Nephron (organoid): ENCODE measurements around the gene TLE1.

Experiments
- H3K27ac Mint-ChIP-seq, 3 experiments: 2 replicates each; pipeline ENCODE4 v1.8.0; 2020; ENCODE audit warnings: mixed read lengths in 3 of 3, mild to moderate bottlenecking in 2 of 3, moderate library complexity in 1 of 3
- H3K27me3 Mint-ChIP-seq: 2 replicates; pipeline ENCODE4 v1.8.0; 2021; ENCODE audit warnings: low read depth, mild to moderate bottlenecking, moderate library complexity, mixed read lengths
- H3K36me3 Mint-ChIP-seq: 2 replicates; pipeline ENCODE4 v1.8.0; 2020; ENCODE audit warnings: low read depth, mixed read lengths
- H3K4me1 Mint-ChIP-seq: 2 replicates; pipeline ENCODE4 v1.8.0; 2020; ENCODE audit warnings: mixed read lengths
- H3K4me3 Mint-ChIP-seq, 3 experiments: 2 replicates each; pipeline ENCODE4 v1.8.0; 2020; ENCODE audit warnings: mild to moderate bottlenecking in 3 of 3, mixed read lengths in 3 of 3, moderate library complexity in 2 of 3
- H3K9me3 Mint-ChIP-seq: 2 replicates; pipeline ENCODE4 v1.8.0; 2020; ENCODE audit warnings: mixed read lengths
- TF ChIP-seq, protein P1 (sequence below), 3 experiments: fragments of 200-600 bp; sonication (generic); IDR thresholded peaks; one replicate each; pipeline ENCODE4 v1.5.0; 2021; ENCODE audit warnings: antibody characterized with exemption in 3 of 3; ENCODE audit not compliant: unreplicated experiment in 3 of 3

TLE1 gene

DNA sequence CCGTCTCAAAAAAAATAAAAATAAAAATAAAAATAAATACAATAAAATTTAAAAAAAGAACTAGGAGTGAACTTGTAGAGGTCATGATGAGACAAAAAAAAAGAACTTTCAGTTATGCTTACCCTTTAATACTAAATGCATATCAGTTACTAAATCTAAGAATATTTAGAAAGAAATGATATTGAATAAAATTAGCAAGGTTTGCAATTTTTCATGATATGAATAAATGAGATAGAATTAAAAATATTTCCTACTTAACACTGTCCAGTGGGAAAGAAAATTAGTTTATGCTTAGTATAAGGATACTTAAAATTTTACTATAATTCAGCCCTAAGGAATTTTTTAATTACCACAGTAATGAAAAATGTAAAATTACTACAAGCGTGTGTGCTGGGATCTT is 132.4 kb downstream of the TLE1 start:
- Mint-ChIP-seq H3K4me1 (peaks cover 53% of the 10 kb centered on the region), H3K27ac (no peak overlapping the region), H3K36me3 (no peaks in the 10 kb centered on the region), H3K4me3 (no peak overlapping the region), H3K27me3 (no peaks in the 10 kb centered on the region), H3K9me3 (no peaks in the 10 kb centered on the region)
- TF ChIP-seq, protein P1, sequence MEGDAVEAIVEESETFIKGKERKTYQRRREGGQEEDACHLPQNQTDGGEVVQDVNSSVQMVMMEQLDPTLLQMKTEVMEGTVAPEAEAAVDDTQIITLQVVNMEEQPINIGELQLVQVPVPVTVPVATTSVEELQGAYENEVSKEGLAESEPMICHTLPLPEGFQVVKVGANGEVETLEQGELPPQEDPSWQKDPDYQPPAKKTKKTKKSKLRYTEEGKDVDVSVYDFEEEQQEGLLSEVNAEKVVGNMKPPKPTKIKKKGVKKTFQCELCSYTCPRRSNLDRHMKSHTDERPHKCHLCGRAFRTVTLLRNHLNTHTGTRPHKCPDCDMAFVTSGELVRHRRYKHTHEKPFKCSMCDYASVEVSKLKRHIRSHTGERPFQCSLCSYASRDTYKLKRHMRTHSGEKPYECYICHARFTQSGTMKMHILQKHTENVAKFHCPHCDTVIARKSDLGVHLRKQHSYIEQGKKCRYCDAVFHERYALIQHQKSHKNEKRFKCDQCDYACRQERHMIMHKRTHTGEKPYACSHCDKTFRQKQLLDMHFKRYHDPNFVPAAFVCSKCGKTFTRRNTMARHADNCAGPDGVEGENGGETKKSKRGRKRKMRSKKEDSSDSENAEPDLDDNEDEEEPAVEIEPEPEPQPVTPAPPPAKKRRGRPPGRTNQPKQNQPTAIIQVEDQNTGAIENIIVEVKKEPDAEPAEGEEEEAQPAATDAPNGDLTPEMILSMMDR (IDR thresholded peaks at IDR 0.05; ENCODE audit: unreplicated experiment in 3 of 3) = no peak

DNA sequence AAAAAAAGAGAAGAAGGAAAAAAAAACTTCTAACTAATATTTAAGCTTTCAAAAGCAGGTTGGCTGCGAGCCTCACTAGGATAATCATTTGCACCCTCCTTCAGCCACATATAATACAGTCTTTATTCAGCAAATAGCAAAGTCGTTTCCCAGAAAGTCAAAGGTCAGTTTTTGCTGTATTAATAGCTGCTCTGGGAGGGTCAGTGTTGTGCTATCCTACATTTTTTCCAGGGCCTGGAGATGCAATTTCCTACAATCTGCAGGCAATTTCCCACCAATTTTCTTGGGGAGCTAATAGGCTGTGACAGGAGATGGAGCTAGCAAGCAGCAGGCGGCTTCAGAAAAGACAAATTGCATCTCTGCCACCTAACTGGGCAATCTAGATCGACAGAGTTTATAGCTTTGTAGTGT is 136.8 kb downstream of the TLE1 start:
- no peaks in the 10 kb centered on the region for H3K9me3 Mint-ChIP-seq
- peak overlapping the region; percentile 75 to 86 (median 81) for H3K27ac Mint-ChIP-seq
- no peaks in the 10 kb centered on the region for H3K36me3 Mint-ChIP-seq
- peak overlapping the region in 2 of 3 experiments; percentile 10 to 35 for H3K4me3 Mint-ChIP-seq
- TF ChIP-seq, protein P1 (IDR thresholded peaks at IDR 0.05; ENCODE audit: unreplicated experiment in 3 of 3) = no peak
- H3K4me1 Mint-ChIP-seq = peaks cover 50% of the 10 kb centered on the region
- H3K27me3 Mint-ChIP-seq = peaks cover 4% of the 10 kb centered on the region

GRCh38 chr9:81550207-81550583 is 139.2 kb downstream of the TLE1 start:
- no peak overlapping the region for H3K4me3 Mint-ChIP-seq
- H3K36me3 Mint-ChIP-seq = no peaks in the 10 kb centered on the region
- TF ChIP-seq, protein P1 (IDR thresholded peaks at IDR 0.05; ENCODE audit: unreplicated experiment in 3 of 3) = no peak
- no peaks in the 10 kb centered on the region for H3K9me3 Mint-ChIP-seq
- H3K27ac Mint-ChIP-seq = no peak overlapping the region
- H3K27me3 Mint-ChIP-seq = peaks cover 8% of the 10 kb centered on the region
- peaks cover 66% of the 10 kb centered on the region for H3K4me1 Mint-ChIP-seq

DNA sequence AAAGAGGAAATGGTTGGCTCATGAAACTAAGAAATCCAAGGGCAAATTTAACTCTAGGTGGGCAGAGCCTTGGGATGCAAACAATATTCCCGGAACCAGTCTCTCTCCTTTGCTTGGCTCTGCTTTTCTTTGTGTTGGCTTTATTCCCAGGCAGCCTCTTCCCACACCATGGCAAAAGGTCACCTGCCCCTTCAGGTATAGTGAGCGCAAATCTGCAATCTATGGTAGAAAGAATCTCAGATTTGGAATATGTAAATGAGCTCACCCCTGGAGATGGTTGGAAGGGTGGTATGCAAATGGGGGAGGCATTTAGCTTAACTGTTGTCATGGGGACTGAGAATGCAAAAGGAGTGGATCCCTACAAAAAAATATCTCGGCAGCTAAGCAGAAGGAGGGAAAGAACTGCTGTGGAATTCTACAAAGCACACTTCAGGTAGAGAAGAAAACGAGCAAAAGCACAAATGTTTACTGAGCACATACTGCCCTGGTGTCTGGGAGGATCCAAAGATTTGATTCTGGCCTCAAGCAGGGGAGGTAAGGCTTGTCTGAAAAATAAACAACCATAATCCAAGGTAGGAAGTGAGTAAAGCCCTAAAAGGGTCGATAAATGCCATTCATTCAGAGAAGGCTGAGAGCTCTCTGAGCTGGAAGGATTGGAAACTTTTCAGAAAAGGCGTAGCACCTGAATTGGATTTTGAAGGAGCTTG is 139.7 kb downstream of the TLE1 start:
- TF ChIP-seq, protein P1 (IDR thresholded peaks at IDR 0.05; ENCODE audit: unreplicated experiment in 3 of 3) = no peak
- H3K36me3 Mint-ChIP-seq = no peaks in the 10 kb centered on the region
- H3K27ac Mint-ChIP-seq = peak overlapping the region in 2 of 3 experiments; percentile 8 to 29
- H3K9me3 Mint-ChIP-seq = no peaks in the 10 kb centered on the region
- H3K4me3 Mint-ChIP-seq = no peak overlapping the region
- H3K4me1 Mint-ChIP-seq = peaks cover 66% of the 10 kb centered on the region
- peaks cover 8% of the 10 kb centered on the region for H3K27me3 Mint-ChIP-seq

- Mint-ChIP-seq H3K27ac (peak overlapping the region in 1 of 3 experiments; percentile 3), H3K9me3 (no peaks in the 10 kb centered on the region), H3K27me3 (peaks cover 8% of the 10 kb centered on the region), H3K4me1 (peaks cover 63% of the 10 kb centered on the region), H3K36me3 (no peaks in the 10 kb centered on the region), H3K4me3 (no peak overlapping the region)
- TF ChIP-seq, protein P1 (IDR thresholded peaks at IDR 0.05; ENCODE audit: unreplicated experiment in 3 of 3) = no peak
Measured at GRCh38 chr9:81548911-81549310, 140.4 kb downstream of the TLE1 start.

GRCh38 chr9:81546489-81546888 is 142.9 kb downstream of the TLE1 start:
- Mint-ChIP-seq H3K27me3 (peaks cover 8% of the 10 kb centered on the region), H3K4me3 (no peak overlapping the region), H3K9me3 (no peaks in the 10 kb centered on the region), H3K4me1 (peaks cover 50% of the 10 kb centered on the region), H3K27ac (peak overlapping the region; percentile 1 to 59 (median 23)), H3K36me3 (no peaks in the 10 kb centered on the region)
- TF ChIP-seq, protein P1 (IDR thresholded peaks at IDR 0.05; ENCODE audit: unreplicated experiment in 3 of 3) = no peak
